HG03039 (cell line): ENCODE results near the gene FATE1.
"Not testable (repeated sequence)": the region's sequence is repeated elsewhere in the genome, so short reads cannot be mapped to it uniquely, and the experiment has no call there.

ENCODE experiments used
- ATAC-seq: cut with Tn5 transposase; IDR thresholded peaks from one replicate; pipeline ENCODE4 v1.9.1; 2021; ENCODE audit warnings: mild to moderate bottlenecking, moderate library complexity; ENCODE audit not compliant: unreplicated experiment

The FATE1 gene

GRCh38 chrX:151715752-151716151, at the start of gene FATE1:
FATE1 (plus strand) TSS chrX:151716035; CDS start chrX:151716120, 85 bp downstream.
- ATAC-seq, result no peak

- ATAC-seq, result no peak
These were observed 40.6 kb upstream of the FATE1 start for GRCh38 chrX:151675121-151675746.

- no peak for ATAC-seq
These were observed 39.6 kb upstream of the FATE1 start for GRCh38 chrX:151676196-151676595.

- ATAC-seq, result no peak
These were observed 35.9 kb upstream of the FATE1 start for GRCh38 chrX:151679798-151680402.

DNA sequence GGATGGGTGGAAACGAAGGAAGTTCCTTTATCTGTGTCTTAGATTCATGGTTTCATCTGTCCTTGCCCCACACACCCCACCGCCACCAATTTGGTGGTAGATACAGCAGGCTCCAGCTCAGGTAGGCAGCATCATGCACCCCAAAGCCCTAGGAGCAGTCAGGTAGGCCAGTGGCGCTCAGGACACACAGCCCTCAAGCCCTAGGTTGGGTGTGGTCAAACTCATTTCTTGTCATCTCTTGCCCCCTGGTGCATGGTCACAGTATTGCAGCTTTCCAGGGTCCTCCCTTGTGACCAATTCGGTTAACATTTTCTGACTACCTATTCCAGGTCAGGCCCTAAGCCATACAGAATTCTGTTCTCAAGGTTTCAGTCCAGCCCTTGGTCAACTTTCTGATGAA, 35.0 kb upstream of the FATE1 start:
- no peak for ATAC-seq

DNA sequence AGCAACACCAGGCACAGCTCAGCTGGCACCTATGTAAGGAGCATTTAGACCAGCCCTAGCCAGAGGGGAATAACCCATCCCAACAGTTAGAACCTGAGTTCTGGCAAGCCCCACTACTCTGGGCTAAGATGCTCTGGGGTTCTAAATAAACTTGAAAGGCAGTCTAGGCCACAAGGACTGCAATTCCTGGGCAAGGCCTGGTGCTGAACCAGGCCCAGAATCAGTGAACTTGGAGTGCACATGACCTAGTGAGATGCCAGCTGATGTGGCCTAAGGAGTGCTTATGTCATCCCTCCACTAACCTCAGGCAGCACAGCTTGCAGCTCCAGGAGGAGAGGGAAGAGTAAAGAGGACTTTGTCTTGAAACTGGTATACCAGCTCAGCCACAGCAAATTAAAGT, 28.2 kb upstream of the FATE1 start:
- no peak for ATAC-seq

DNA sequence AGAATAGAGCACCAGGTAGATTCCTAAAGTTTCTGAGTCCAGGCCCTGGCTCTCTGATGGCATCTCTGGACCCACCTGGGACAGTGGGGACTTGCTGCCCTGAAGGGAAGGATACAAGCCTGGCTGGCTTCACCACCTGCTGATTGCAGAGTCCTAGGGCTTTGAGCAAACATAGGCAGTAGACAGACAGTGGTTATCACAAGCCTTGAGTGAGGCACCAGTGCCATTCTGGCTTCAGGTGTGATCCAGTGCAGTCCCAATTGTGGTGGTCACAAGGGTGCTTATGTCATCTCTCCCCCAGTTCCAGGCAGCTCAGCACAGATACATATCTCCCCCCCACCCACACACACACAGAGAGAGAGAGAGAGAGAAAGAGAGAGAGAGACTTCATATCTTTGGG, 27.1 kb upstream of the FATE1 start:
- no peak for ATAC-seq

DNA sequence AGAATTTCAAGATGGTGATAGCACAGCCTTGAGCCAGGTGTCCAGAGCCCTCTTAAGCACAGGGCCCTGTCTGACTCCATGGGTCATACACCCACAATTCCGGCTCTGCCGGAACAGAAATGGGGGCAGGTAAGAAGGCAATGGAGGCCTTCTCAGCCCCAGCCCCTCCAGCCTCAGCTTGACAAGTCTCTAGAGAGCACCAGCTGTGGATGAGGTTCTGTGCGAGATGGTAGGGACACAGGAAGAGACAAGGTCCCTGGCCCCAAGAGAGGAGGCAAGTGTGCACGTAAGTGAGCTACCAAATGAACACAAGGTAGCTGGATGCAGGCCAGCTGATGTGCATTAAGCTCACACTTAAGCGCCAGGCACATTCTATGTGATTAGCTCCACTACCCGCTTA, 23.0 kb upstream of the FATE1 start:
- no peak for ATAC-seq

- no peak for ATAC-seq
These were observed 21.7 kb upstream of the FATE1 start for GRCh38 chrX:151694121-151694520.

- ATAC-seq, result no peak
These were observed 20.9 kb upstream of the FATE1 start, which contains the start of gene PRRG3 for GRCh38 chrX:151694661-151695582. PRRG3 (plus strand) TSS chrX:151695458; CDS start chrX:151698815, 3,357 bp downstream.

GRCh38 chrX:151695583-151696340, 20.1 kb upstream of the FATE1 start:
- no peak for ATAC-seq

DNA sequence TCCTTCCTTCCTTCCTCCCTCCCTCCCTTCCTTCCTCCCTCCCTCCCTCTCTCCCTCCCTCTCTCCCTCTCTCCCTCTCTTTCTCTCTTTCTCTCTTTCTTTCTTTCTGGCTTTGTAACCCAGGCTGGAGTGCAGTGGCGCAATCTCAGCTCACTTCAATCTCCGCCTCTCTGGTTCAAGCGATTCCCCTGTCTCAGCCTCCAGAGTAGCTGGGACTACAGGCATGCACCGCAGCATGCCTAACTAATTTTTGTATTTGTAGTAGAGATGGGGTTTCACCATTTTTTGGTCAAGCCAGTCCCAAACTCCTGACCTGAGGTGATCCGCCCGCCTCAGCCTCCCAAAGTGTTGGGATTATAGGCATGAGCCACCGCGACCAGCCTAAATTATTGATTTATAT, 18.8 kb upstream of the FATE1 start:
- not testable (repeated sequence) for ATAC-seq

DNA sequence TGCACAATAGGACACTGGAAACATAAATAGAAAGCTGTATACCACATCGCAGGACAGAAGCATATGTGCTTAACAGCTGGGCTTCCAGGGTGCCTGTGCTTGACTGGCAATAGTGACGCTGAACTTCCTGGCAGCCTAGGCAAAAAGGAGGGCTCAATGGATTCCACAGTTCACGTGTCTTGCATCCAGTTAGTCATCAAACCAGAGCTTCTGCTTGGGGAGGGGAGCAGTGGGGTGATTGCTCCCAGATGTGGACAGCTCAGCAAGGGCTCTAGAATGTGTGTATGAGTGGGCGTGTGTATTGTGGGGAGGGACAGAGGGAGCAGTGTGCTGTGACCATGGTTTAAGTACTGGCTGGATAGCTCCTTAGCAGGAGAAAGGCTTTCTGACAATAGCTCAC, 18.3 kb upstream of the FATE1 start:
- ATAC-seq, result no peak

GRCh38 chrX:151698485-151698884, 17.4 kb upstream of the FATE1 start:
- no peak for ATAC-seq

GRCh38 chrX:151699746-151700145, 16.1 kb upstream of the FATE1 start:
- ATAC-seq, result no peak

DNA sequence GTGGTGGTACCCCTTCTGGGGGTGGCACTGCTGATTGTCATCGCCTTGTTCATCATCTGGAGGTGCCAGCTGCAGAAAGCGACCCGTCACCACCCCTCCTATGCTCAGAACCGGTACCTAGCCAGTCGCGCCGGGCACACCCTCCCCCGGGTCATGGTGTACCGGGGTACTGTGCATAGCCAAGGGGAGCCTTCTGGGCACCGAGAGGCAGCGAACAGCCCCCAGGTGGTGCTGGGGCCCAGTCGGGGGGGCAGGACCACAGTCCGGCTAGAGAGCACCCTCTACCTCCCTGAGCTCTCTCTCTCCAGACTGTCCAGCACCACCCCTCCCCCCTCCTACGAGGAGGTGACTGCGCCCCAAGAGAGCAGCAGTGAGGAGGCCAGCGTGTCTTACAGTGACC, 15.3 kb upstream of the FATE1 start:
- no peak for ATAC-seq

DNA sequence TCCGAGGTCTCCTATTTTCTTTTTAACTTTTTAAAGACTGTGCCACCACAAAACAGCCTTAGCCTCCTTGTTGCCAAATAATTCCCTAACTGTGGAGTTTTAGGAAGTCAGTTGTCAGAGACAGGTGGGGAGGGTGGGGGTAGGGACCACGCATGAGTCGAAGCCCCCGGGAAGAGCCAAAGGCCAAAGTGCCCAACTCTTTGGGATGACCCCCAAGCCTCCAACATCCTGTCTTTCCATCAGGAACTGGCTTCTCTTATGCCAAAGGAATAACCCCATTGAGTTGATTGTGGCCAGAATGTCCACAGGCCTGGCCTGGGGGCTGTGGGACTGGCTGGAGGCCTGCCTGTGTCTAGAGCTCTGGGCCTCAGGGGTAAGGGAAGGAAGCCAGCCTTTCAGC, 14.8 kb upstream of the FATE1 start:
- ATAC-seq, result no peak

DNA sequence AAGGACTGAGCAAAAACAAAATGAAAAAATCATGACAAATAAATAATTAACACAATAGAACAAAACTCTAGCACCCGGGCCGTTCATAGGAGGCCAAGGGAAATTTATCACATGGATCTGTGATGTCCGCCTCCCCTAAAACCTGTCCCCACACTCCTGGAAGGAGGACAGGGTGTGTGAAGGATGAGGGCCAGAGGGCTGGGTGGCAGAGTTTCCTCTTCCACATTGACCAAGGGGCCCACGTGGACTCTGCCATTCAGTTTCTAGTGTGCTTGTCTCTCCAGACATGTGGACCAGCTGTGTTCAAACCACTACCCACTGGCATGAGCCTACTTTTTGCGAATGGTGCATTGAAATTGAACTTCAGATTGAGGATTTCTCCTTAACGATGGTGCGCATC, 14.3 kb upstream of the FATE1 start:
- ATAC-seq, result no peak

- ATAC-seq, result no peak
These were observed 13.7 kb upstream of the FATE1 start for GRCh38 chrX:151702026-151702714.

DNA sequence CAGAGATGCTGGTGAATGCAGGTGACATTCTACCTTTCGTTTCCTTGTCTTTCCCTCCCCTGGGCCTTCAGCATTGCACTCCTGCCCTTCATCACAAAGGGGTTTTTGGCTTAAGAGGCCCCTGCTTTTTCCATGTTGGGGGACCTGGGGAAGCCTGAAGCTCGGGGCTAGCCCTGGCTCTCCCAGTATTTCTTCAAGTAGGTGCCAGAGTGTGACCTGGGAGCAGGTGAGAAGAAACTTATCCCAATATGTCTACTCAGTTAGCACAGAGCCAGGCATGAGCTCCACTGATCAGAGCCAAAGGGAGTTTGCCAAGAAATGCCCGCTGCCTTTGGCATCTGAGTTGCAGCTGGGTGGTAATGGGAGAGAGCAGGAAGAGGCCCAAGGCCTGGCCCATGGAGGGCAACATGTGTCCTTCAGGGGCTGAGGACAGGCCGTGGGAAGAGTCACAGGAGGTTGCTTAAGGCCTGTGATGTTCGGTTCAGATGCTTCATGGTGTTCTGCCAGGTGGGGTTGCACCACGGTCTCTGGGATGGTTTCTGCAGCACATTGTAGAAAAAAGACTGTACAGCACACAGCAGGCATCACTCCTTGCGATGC, 13.0 kb upstream of the FATE1 start:
- ATAC-seq, result no peak
